Panc1 (cell line): ENCODE measurements around the gene EBF4. TPM values are rescaled to one million over a fixed set of nuclear protein-coding genes. Genes with fewer than 3 reads are reported as not detected.

Experiments
- ATAC-seq: fragments of 200-7000 bp; cut with Tn5 transposase; 2 replicates; pipeline ENCODE4 v1.9.1; 2020; ENCODE audit warnings: mild to moderate bottlenecking, moderate library complexity
- BruUV-seq: library from RNA; stranded (reverse); fragments of 400-500 nt; replicated peaks from 2 replicates; lab custom pipeline; 2021; lab: Mats Ljungman, UMichigan
- CTCF ChIA-PET: fragments of 300-600 bp; sonication (Branson Sonifier 250); formaldehyde crosslinking; loops from one replicate; lab custom pipeline; 2022; ENCODE audit warnings: antibody characterized with exemption; lab: Charles Lee
- POLR2A ChIA-PET: fragments of 300-600 bp; sonication (Branson Sonifier 250); formaldehyde crosslinking; loops from one replicate; lab custom pipeline; 2022; ENCODE audit warnings: antibody characterized with exemption; lab: Charles Lee
- DNase-seq: peaks from one replicate; pipeline ENCODE4 v3.0.0-alpha.2; 2010; ENCODE audit warnings: low read depth, low spot score
- H3K27ac ChIP-seq: 2 replicates; pipeline ENCODE4 v1.5.1; 2011; ENCODE audit warnings: mild to moderate bottlenecking, low read length, inconsistent platforms
- H3K27me3 ChIP-seq: fragments of 200-500 bp; sonication (Bioruptor generic); 2 replicates; pipeline ENCODE4 v1.6.0; 2014; ENCODE audit warnings: low read length, inconsistent platforms; ENCODE audit not compliant: control insufficient read depth, insufficient read depth
- H3K36me3 ChIP-seq: fragments of 200-500 bp; sonication (Bioruptor generic); 2 replicates; pipeline ENCODE4 v1.5.1; 2014; ENCODE audit warnings: inconsistent platforms, mild to moderate bottlenecking, low read length, moderate library complexity; ENCODE audit not compliant: control insufficient read depth, insufficient read depth
- H3K4me1 ChIP-seq: 2 replicates; pipeline ENCODE4 v1.5.1; 2011; ENCODE audit warnings: inconsistent platforms, mild to moderate bottlenecking, low read length, moderate library complexity; ENCODE audit not compliant: control insufficient read depth, insufficient read depth
- H3K4me3 ChIP-seq, 2 experiments: 2 replicates each; pipeline ENCODE4 v1.5.1; 2011 to 2012; ENCODE audit warnings: low read depth in 2 of 2, low read length in 2 of 2, mild to moderate bottlenecking in 2 of 2, inconsistent platforms in 1 of 2, moderate library complexity in 1 of 2
- H3K9me3 ChIP-seq: fragments of 200-500 bp; sonication (Bioruptor generic); 2 replicates; pipeline ENCODE4 v1.5.1; 2014; ENCODE audit warnings: low read depth, mild to moderate bottlenecking, inconsistent platforms, low read length, moderate library complexity; ENCODE audit not compliant: control insufficient read depth, insufficient read depth
- POLR2AphosphoS5 ChIP-seq: IDR thresholded peaks from 2 replicates; pipeline ENCODE4 v1.6.1; 2012; ENCODE audit warnings: mild to moderate bottlenecking, low read depth, low read length, moderate library complexity
- SIN3A ChIP-seq: IDR thresholded peaks from 2 replicates; pipeline ENCODE4 v1.6.1; 2012; ENCODE audit warnings: low read depth, mild to moderate bottlenecking, low read length, moderate library complexity, borderline replicate concordance; ENCODE audit not compliant: insufficient read depth
- TCF7L2 ChIP-seq: IDR thresholded peaks from 2 replicates; pipeline ENCODE4 v1.6.1; 2011; ENCODE audit warnings: mild to moderate bottlenecking, low read depth, low read length, inconsistent platforms
- in situ Hi-C: cut with HindIII; loops from 2 replicates; pipeline ENCODE4 v1.10.0; 2016; ENCODE audit warnings: low sequenced_read_pairs, low pct_unique_long_range_greater_than_20kb
- intact Hi-C: fragments of 100-400 bp; cut with micrococcal nuclease; formaldehyde crosslinking; loops from one replicate; pipeline ENCODE4 v1.10.0; 2022; ENCODE audit not compliant: unreplicated experiment
- total RNA-seq: library from RNA; stranded (reverse); gene quantifications from one replicate; pipeline ENCODE4 v1.2.1, GENCODE V29; 2021; ENCODE audit not compliant: unreplicated experiment
- TF ChIP-seq, protein P1 (sequence below): fragments of 450-650 bp; IDR thresholded peaks from 2 replicates; pipeline ENCODE4 v1.5.1; 2017; ENCODE audit warnings: mild to moderate bottlenecking
- TF ChIP-seq, protein P2 (sequence below), 2 experiments: IDR thresholded peaks; 2 replicates each; pipeline ENCODE4 v1.6.1; 2011 to 2012; ENCODE audit warnings: low read depth in 2 of 2, control low read depth in 1 of 2, low read length in 1 of 2, mild to moderate bottlenecking in 1 of 2, moderate library complexity in 1 of 2; ENCODE audit not compliant: insufficient read depth in 1 of 2

EBF4 gene
- total RNA-seq, 1 experiment from 2014 or later, result 6.8 TPM

- ATAC-seq, result no peak
- intact Hi-C loops (loop anchor here (5.0 kb wide), 2 partner anchors 55 to 165 kb away; no protein-coding TSS in a partner anchor), in situ Hi-C loops (no loop called here)
- Histone ChIP-seq H3K36me3 (no peaks in the 10 kb centered on the region), H3K4me1 (peaks cover 7% of the 10 kb centered on the region; the same call in 1 of the 2 replicates), H3K4me3 (no peak overlapping the region), H3K9me3 (no peaks in the 10 kb centered on the region), H3K27ac (no peak overlapping the region), H3K27me3 (no peaks in the 10 kb centered on the region)
- DNase-seq, result no peak
- ChIA-PET POLR2A (no interaction called here), CTCF (interaction anchor here (0.6 to 1.5 kb wide), 2 partner anchors 16 to 145 kb away, joined by 3 to 4 read pairs; no protein-coding TSS in a partner anchor)
- TF ChIP-seq, protein P1, sequence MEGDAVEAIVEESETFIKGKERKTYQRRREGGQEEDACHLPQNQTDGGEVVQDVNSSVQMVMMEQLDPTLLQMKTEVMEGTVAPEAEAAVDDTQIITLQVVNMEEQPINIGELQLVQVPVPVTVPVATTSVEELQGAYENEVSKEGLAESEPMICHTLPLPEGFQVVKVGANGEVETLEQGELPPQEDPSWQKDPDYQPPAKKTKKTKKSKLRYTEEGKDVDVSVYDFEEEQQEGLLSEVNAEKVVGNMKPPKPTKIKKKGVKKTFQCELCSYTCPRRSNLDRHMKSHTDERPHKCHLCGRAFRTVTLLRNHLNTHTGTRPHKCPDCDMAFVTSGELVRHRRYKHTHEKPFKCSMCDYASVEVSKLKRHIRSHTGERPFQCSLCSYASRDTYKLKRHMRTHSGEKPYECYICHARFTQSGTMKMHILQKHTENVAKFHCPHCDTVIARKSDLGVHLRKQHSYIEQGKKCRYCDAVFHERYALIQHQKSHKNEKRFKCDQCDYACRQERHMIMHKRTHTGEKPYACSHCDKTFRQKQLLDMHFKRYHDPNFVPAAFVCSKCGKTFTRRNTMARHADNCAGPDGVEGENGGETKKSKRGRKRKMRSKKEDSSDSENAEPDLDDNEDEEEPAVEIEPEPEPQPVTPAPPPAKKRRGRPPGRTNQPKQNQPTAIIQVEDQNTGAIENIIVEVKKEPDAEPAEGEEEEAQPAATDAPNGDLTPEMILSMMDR, result no peak
- peak; percentile 50; the same call in 1 of the 2 replicates for TF ChIP-seq TCF7L2
- no TSS peak for BruUV-seq
Measured at GRCh38 chr20:2687514-2687913, 5.1 kb upstream of the EBF4 start.

- Histone ChIP-seq H3K27me3 (no peaks in the 10 kb centered on the region), H3K9me3 (no peaks in the 10 kb centered on the region), H3K4me1 (peaks cover 7% of the 10 kb centered on the region; the same call in 1 of the 2 replicates), H3K36me3 (no peaks in the 10 kb centered on the region), H3K27ac (no peak overlapping the region), H3K4me3 (no peak overlapping the region; a peak in 1 of 4 replicates)
- CTCF ChIA-PET, result interaction anchor here (0.6 to 1.5 kb wide), 2 partner anchors 17 to 146 kb away, joined by 3 to 4 read pairs; no protein-coding TSS in a partner anchor
- DNase-seq (no peak), ATAC-seq (no peak)
- in situ Hi-C loops, result no loop called here
- TF ChIP-seq, protein P2, sequence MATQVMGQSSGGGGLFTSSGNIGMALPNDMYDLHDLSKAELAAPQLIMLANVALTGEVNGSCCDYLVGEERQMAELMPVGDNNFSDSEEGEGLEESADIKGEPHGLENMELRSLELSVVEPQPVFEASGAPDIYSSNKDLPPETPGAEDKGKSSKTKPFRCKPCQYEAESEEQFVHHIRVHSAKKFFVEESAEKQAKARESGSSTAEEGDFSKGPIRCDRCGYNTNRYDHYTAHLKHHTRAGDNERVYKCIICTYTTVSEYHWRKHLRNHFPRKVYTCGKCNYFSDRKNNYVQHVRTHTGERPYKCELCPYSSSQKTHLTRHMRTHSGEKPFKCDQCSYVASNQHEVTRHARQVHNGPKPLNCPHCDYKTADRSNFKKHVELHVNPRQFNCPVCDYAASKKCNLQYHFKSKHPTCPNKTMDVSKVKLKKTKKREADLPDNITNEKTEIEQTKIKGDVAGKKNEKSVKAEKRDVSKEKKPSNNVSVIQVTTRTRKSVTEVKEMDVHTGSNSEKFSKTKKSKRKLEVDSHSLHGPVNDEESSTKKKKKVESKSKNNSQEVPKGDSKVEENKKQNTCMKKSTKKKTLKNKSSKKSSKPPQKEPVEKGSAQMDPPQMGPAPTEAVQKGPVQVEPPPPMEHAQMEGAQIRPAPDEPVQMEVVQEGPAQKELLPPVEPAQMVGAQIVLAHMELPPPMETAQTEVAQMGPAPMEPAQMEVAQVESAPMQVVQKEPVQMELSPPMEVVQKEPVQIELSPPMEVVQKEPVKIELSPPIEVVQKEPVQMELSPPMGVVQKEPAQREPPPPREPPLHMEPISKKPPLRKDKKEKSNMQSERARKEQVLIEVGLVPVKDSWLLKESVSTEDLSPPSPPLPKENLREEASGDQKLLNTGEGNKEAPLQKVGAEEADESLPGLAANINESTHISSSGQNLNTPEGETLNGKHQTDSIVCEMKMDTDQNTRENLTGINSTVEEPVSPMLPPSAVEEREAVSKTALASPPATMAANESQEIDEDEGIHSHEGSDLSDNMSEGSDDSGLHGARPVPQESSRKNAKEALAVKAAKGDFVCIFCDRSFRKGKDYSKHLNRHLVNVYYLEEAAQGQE (IDR thresholded peaks at IDR 0.05; ENCODE audit: insufficient read depth in 1 of 2, low read depth in 2 of 2, low read length in 1 of 2), result no peak
- TF ChIP-seq SIN3A (no peak), TCF7L2 (no peak), POLR2AphosphoS5 (no peak)
- TF ChIP-seq, protein P1, result peak; percentile 90
- no TSS peak for BruUV-seq
- intact Hi-C loops, result loop anchor here (5.0 kb wide), 2 partner anchors 54 to 164 kb away; no protein-coding TSS in a partner anchor
- POLR2A ChIA-PET, result no interaction called here
Measured at GRCh38 chr20:2688041-2688591, 4.5 kb upstream of the EBF4 start.
